IPS DF 19.7 (cell line): ENCODE results near the gene BICRA.

Source experiments
- DNase-seq: peaks from one replicate; pipeline ENCODE4 v3.0.0-alpha.2; 2013; ENCODE audit warnings: low read depth, low spot score

The BICRA gene

DNA sequence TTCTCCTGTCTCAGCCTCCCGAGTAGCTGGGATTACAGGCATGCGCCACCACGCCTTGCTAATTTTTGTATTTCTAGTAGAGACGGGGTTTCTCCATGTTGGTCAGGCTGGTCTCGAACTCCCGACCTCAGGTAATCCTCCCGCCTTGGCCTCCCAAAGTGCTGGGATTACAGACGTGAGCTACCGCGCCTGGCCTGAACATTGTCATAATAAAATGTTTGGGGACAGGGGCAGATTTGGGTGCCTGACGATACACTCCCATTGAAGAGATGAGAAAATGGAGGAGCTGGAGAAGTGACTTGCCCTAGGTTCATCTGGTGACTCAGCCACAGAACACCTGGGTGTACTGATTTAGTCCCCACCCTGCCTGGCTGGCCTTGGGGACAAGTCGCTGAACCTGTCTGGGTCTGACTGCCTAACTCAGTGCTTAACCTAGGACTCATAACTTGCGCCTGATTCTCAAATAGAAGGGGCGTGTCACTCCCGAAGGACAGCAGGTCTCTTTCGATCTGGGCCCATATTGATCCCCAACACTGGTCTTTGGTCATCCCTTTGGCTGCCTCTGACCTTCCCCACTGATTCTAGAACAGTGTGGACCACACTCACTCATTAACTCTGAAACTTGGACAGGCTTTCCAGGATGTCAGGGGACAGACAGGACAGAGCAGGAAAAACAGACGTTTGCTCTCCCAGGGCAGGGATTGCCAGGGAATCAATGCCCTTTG lies 7.6 kb upstream of the BICRA start:
- DNase-seq = no peak

DNA sequence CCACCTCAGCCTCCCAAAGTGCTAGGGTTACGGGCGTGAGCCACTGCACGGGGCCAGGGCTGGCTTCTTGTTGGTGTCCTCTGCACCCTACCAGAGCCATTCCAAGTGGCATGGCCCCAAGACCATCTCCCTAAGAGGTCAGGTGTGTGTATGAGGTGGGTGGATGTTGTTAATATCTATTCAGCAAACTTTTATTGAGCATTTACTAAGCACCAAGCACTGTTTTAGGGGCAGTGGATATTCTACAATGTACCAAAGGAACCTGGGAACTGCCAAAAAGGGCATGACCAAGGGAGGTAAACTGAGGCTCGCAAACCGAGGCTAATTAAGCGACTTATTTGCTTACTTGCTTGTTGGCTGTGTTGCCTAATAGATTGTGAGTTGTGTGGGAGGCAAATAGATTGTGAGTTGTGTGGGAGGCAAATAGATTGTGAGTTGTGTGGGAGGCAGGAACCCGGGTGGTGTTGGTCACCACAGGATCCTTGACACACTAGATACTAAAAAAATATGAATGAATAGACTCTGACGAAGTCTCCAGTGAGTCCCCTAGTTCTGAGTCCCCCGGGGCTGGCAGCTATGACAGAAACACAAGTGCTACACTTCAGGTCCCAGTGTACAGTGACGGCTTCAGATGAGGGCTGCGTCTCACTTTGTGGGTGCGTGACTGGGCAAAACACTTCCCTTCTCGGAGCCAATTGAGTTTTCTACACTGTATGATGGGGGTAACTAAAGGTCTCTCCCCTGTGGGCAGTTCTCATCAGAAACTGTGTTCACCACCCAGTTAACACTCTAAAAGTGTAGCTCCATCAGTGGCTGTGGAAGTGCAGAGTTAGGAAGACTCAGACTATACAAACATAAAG lies 5.0 kb upstream of the BICRA start:
- DNase-seq = no peak

DNA sequence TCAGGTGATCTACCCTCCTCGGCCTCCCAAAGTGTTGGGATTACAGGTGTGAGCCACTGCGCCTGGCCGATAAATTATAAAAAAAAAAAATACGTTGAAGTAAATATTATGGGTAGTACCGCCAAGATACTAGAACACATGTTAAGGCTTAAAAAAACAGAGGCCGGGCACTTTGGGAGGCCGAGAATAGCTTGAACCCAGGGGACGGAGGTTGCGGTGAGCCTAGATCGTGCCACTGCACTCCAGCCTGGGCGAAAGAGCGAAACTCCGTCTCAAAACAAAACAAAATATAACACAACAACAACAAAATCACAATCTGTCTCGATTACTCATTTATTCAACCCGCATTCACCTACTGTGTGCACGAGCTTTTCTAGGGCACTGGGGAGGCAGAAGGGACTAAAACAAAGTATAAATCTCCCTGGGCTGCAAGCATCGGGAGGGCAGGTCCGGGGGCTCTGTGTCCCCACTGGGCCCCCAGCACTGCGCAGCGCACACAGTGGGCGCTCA lies 1.3 kb upstream of the BICRA start:
- DNase-seq = no peak

DNA sequence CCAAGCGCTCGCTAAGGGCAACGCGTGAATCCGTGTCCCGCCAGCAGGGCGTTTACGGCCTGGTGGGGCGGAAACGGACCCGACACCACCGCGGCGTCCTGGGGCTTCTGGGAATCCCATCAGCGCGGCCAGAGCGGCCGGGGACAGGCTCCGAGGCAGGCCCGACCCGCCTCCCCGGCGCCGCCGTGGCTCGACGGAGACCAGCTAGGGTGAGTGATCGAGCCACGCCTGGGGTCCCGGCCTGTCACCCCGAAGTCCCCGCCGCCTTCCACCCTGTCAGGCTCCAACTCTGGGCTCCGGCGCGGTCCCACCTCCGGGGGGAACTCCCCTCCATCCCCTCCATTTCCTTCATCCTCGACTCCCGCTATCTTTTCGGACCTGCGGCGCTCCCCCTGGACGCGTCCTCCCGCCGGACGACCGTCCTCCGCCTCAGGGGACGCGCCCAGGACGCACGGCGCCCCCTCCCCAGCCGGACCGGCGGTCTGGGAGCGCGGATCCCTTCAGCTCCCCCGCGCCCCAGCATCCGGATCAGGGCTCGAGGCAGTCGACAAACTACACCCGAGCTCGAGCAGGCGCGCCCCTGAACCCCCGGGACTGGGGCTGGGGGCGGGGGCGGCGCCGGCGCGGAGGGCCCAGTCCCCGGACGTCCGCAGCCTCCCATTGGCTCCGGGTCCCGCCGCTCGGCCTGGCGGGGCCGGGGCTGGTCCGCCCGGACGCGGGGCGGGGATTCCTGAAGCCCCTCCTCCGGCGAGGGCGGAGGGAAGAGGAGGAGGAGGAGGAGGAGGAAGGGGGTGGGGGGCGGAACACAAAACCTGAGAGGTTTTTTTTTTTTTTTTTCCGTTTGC lies 638 bp upstream of the BICRA start:
- no peak for DNase-seq

DNA sequence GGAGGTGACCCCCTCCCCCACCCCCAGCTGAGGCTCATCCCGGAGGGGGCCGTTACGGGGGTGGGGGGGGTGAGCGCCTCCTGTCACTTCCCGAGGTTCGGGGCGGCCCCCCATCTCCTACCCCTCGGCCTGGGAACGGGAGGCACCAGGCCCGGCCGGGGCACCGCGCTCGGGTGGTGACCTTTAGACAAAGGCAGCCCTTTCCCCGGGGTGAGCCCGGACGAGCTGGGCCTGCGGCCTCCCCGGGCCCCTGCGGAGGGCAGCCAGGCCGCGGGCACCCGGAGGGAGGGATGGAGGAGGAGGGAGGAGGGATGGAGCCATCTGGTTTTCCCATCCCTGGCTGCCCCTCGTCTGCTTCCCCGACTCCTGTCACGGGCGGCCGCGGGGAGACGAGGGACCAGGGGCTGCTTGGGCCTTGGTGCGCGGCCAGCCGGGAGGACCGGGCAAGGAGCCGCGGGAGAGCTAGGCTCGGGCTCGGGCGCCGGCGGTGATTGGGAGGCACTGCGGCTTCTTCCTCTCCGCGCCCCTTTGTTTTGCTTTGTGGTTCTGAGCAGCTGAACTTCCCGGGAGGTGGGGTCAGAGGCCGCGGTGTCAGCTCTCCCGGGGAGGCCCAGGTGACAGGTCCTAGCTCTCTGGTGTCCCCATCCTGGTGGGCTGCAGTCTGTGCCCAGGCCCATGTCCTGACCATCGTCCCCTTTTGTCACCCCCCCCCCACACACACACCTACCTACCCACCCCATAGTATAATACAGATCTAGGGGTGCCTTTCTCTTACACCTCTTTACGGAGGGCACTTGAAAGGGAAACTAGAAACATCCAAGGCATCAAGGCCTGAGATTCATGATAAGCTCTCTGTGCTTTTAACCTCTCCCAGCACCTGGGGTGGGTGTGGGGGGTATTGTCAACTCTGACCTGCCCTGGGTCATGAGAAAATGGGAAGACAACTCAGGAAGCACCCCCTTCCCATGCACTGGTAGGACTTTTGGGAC lies 1.3 kb downstream of the BICRA start:
- DNase-seq = no peak

DNA sequence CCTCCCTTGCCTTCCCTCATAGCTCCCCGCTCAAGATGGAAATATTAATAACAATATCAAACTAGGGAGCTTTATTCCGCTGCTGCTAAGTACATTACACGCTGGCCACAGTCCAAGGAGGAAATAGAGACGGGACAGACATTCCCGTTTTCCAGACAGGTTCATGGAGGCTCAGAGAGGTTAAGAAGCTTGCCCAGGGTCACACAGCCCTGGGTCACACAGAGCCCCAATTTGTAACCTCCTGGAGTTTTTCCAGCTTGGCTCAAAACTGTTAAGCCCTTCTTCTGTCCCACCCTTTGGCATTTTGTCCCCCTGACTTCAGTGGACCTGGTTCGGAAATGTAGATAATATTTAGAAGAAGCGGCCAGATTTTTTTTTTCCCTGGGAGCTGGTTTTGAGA lies 2.0 kb downstream of the BICRA start:
- no peak for DNase-seq

DNA sequence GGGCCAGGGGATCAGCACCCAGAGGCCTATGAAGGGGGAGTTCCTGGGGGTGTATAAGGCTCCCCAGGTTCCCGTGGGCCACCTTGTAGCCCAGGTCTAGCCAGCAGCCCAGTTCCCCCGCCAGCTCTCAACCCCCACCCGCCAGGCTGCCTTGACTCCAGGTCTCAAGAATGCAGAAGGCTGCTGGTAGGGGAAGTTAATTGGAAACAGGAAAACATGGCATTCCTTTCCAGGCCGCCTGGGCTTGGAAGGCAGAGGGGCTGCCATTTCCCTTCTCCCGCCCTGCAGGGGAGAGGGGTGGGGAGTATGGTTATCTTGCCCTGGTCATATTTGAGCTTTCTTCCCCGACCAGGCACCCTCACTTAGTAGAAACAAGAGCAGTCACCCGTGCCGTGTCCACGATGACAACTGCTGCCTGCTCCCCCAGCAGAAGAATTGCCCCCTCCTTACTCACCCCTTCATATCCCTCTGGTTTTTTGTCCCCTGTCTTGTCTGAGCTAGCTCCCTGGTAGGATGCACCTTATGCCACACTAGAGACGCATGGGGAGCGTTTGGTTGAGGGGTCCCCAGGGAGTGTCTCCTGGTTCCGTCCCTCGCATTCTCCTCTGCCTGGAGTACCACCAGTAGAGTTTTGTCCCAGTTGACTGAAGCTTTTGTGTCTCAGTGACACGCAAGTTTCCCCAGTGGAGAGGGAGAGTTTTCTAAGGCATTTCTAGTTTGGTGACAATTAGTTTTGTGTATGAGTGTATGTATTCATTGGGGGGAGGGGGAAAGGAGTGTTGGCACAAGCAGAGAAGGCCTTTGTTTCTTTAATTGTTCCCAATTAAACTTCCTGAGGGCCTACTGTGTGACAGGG lies 4.5 kb downstream of the BICRA start:
- DNase-seq = no peak

DNA sequence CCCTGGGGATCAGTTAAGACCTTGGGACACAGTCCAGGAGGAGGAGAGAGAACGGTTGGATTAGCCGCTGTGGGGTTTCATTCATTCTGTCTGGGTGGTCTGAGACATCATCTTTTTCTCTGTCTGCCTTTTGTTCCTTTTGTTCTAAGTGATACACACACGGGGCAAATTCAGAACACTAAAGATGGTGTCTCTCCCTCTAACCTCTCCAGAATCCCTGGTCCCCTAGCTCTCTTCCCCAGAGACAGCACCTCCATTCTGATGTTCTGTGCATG lies 5.0 kb downstream of the BICRA start:
- DNase-seq = no peak

DNA sequence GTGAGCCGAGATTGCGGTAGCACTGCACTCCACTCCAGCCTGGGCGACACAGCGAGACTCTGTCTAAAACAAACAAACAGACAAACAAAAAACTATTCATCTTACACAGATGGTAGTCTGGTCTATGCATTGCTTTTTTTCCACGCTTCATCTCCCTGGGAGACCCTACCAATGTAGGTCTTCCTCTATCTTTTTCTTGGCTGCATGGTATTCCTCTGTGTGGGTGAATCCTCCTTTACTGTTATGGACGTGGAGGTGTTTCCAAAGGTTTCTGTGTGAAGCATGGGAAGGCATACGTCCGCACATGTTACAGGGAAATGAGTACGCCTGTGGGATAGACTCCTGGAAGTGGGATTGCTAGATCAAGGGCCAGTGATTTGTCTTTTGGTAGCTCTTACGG lies 5.6 kb downstream of the BICRA start:
- DNase-seq = no peak

DNA sequence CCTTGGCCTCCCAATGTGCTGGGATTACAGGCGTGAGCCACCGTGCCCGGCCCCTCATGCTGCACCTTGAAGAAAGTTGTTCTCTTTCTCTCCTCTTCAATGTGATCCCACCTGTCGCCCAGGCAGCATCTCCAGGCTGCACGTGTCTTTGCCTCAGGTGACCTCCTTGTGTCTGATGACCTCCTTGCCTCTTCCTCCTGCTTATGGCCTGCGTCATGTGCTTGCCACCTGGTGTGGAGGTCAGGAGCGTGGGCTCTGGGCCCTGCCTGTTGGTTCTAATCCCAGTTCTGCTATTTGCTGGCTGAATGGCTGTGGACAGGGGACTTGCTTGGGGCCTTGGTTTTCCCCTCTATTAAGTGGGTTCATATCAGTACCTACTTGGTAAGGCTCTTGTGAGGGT lies 6.3 kb downstream of the BICRA start:
- no peak for DNase-seq

DNA sequence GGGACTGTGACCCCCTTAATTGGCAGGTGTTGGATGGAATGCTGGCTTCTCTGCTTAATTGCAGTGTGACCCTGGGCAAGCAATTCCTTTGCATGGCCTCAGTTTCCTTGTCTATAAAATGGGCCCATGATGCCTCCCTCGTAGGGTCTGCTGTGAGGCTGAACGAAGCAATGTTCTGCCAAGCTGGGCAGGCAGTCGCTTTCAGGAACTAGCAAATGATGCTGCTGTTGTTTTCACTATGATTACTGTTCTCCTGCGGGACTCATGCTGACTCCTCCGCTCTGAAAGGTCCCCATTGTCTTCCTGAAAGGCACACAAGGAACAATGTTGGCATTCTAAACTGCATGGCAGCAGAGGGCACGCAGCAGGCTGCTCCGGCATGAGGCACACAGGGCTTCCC lies 6.8 kb downstream of the BICRA start:
- no peak for DNase-seq

DNA sequence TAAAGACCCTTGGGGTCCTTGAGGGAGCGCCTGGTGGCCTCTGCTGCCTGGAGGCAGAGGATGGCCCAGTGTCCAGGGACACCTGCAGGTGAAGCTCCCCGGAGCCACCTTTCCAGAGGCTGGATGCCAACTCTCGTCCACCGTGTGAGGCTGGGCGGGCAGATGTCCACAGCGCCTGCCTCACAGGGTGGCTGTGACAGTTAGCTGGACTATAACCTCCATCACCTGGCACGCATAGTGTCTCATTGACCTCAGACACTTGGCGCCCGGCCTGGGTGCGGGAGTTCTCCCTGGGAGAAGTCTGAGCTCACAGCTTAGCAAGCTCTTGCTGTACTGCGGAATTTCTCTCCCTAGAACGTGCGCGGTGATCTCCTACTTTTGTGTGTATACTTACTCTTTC lies 9.8 kb downstream of the BICRA start:
- DNase-seq = no peak

DNA sequence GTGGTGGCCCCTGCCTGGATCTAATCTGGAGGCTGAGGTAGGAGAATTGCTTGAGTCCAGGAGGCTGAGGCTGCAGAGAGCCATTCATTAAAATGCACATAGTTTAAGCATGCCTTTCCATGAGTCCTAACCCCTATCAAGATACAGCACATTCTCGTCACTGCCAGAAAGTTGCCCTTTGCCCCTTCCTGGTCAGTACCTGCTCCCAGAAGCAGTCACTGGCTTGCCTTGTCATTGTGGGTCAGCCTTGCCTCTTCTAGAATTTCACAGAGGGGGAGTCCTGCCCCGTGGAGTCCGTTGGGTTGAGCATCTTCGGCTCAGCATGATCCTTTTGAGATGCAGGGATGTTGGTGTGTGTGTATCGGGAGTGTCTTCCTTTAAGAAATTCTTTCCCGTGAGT lies 10.8 kb downstream of the BICRA start:
- DNase-seq = peak; percentile 89

DNA sequence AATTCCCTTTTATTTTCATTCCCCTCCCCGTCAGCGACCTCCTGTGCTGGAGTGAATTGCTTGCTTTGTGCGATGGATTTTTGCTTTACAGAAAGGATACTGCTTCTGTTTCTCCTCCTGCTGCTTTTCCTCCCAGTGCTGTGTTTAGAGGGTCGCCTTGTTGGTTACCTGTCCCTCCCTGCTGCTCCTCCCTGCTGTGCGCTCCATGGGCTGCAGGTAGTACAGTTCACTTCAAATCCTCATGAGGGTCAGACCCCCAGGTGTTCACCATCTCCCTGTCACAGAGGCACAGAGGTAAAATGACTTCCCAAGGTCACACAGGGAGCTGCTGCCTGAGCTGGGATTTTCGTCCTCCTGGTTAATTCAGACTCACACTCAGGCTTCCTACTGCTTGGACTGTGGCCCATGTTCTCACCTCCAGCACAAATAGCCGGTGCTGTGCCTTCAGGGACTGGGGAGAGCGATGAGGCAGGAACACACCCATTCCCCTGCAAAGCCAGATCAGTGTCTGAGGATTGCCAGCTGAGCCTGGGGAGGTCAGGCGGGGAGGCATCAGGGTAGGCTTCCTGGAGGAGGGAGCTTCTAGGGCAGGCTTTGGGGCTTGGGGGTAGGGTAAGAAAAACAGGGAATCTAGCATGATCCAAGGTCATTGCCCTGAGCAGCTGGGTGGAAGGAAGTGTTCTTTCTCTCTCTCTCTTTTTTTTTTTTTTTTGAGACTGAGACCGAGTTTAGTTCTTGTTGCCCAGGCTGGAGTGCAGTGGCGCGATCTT lies 14.4 kb downstream of the BICRA start:
- no peak for DNase-seq

DNA sequence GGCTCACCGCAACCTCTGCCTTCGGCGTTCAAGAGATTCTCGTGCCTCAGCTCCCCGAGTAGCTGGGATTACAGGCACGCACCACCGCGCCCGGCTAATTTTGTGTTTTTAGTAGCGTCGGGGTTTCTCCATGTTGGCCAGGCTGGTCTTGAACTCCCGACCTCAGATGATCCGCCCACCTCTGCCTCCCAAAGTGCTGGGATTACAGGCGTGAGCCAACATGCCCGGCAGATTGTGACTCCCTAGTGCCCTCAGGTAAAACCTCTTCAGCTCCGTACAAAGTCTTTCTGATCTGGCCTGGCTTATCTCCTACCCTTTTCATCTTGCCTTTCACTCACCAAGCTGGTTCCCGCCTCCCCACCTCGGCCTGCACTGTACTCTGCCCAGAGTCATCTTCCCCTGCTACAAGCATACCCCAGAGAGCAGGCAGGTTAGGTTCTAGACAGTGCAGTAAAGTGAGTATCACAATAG lies 15.0 kb downstream of the BICRA start:
- DNase-seq = no peak

DNA sequence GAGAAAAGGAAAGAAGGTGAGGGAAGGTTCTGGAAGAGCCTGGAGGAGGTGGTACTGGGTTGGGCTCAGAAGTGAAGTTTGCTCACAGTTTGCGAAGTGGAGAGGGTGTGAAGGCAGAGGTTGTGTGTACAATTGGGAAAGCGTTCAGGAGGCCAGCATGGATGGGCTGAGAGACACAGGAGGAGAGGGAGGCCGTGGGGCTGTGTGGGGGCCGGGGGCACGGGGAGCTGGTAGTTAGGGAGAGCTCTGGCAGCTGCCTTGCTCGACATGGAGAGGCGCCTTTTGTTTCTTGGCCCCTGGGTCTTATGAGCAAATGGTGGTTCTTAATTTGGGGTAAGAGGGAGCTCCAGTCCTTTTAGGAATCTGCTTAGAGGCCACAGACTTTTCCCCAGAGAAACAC lies 16.7 kb downstream of the BICRA start:
- no peak for DNase-seq

DNA sequence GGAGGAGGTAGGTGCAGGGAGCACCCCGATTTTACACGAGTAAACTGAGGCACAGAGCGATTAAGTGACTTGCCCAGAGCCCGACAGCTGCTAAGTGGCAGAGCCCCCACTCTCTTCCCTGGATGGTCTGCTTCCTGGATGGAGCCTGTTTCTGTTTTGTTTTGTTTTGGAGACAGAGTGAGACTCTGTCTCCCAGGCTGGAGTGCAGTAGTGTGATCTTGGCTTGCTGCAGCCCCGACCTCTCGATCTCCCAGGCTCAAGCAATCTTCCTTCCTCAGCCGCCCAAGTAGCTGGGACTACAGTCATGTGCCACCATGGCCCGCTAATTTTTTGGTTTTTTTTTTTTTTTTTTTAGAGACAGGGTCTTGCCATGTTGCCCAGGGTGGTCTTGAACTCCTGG lies 17.3 kb downstream of the BICRA start:
- no peak for DNase-seq

DNA sequence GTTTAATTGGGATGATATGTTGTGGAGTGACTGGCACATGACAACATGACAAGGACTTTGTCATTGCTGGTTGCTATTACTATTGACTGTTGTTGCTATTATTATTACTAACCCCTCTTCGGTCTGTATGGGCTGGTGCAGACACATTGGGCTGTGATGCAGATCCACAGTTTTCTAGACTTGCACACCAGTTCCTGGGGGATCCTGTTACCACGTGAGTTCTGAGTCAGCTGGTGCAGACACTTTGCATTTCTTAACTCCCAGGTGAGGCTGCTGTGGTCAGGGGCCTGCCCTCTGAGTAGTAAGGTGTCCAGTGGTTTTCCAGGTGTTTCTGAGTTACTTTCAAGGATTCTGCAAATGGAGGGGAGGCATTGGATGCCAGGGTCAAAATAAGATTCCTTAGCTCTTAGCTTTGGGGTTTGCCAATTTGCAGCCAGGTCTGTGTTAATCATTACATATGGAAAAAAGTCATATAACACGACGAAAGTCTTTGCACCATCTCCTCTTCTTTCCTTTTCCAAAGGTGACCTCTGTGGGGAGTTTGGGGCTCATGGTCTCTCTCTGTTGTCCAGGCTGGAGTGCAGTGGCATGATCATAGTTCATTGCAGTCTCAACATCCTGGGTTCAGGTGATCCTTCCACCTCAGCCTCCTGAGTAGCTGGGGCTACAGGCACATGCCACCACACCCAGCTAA lies 19.3 kb downstream of the BICRA start:
- no peak for DNase-seq

DNA sequence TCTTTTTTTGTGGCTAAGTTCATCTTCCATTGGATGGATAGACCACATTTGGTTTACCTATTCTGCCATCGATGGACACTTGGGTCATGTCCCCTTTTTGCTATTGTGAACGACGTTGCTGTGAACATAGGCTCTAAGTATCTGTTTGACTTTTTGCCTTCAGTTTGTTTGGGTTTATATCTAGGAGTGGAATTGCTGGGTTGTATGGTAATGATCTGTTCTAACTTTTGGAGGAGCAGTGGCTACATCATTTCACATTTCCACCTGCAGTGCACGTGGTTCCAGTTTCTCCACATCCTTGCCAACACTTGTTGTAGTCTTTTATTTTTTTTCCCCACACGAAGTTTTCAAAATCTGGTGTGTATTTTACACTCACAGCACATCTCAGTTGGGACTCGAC lies 21.7 kb downstream of the BICRA start:
- no peak for DNase-seq
